ENCODE results near the gene KCTD17.

- no peak for TF ChIP-seq CTCF (IDR thresholded peaks at IDR 0.05)
- no peak for TF ChIP-seq POLR2A (IDR thresholded peaks at IDR 0.05; ENCODE audit: low read depth)
Observed at GRCh38 chr22:37100589-37101127, 49.1 kb downstream of the KCTD17 start.

Data from esophagus muscularis mucosa (tissue), 3 donors.